ENCODE results near the gene SLC30A1. TPM values are rescaled to one million over a fixed set of nuclear protein-coding genes. Genes with fewer than 3 reads are reported as not detected.

The SLC30A1 gene
- polyA plus RNA-seq, 4 donors, result 5.0 to 107 (median 8.4) TPM

DNA sequence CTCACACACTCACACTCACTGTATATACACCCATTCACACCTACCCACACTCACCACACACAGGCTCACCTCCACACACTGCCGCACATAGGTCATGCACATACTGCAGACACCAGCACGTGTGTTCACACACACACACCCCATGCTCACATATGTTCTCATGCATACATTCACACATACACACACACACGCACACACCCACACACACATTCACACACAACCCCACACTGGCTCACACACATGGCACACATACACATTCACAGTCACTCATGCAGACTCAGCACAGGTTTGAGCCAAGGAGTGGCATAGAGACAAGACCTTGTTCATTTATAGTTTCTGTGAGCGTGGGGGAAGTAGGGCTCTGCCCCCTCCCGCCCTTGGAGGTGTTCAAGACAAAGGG is 41.1 kb upstream of the SLC30A1 start:
- H3K4me1 ChIP-seq (ENCODE audit: control insufficient read depth in 3 of 3, insufficient read depth in 2 of 3, low read depth in 1 of 3, low read length in 2 of 3), result peaks cover 0 to 15% (median 0%) of the 10 kb centered on the region in 3 donors
- no peak overlapping the region for H3K4me3 ChIP-seq (ENCODE audit: low read depth in 1 of 3, low read length in 3 of 3)
- DNase-seq, result no peak
- H3K36me3 ChIP-seq (ENCODE audit: control insufficient read depth in 3 of 3, insufficient read depth in 2 of 3, low read depth in 1 of 3, low read length in 3 of 3), result no peaks in the 10 kb centered on the region
- no peaks in the 10 kb centered on the region for H3K27me3 ChIP-seq (ENCODE audit: control insufficient read depth in 3 of 3, insufficient read depth in 3 of 3, low read length in 3 of 3)
- FAIRE-seq, result no peak
- WGBS, 3 donors, result 80 to 91% (median 86%) methylated on average over 5 of the region's 5 CpGs
- H3K9me3 ChIP-seq (ENCODE audit: control insufficient read depth in 2 of 2, insufficient read depth in 1 of 2, low read depth in 1 of 2, low read length in 1 of 2), result no peaks in the 10 kb centered on the region
- no peak overlapping the region for H3K27ac ChIP-seq (ENCODE audit: low read depth in 1 of 3, low read length in 2 of 3)

DNA sequence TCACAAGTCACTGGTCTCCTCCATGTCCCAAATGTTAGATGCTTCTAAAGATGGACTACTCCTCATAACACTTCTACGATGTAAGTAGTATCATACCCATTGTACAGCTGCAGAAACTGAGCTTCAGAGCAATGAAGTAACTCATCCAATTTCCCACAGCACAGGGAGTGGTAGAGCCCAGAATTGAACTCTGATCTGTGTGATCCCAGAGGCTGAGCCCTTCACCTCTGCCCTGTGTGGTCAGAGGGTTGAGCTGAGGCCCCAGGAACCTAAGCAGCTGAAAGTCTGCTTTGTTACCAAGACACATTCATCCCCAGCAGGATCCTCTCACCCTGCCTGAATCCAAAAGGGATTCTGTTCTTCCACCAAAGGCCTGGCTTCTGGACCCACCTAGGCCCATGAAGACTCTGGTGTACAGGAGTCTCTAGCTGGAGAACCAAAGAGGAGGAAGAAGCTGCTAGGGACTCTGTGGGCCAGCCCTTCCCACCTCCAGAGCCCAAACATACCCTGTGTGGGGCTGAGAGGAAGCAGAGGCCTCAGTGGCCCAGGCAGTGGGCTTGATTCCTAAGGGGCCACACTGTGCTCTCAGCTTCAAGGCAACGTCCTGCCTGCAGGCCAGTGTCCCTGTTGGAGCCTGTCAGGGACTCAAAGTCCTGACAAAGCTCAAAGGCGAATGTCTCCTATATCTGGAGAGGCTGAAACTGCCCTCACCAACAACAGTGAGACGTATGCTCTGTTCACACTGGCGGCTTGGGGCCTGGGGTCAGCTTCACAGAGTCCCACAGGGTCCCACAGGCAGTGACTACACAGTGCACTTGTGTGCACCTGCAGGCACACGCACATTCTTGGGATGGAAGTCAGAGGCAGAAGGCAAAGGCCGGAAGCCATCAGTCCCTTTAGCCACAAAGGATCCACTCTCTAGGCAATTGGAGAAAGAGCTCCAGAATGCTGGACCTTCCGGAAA is 40.4 kb upstream of the SLC30A1 start:
- Histone ChIP-seq H3K27me3 (ENCODE audit: control insufficient read depth in 3 of 3, insufficient read depth in 3 of 3, low read length in 3 of 3) (no peaks in the 10 kb centered on the region), H3K27ac (ENCODE audit: low read depth in 1 of 3, low read length in 2 of 3) (peak overlapping the region in 1 of 3 donors; percentile 39), H3K9me3 (ENCODE audit: control insufficient read depth in 2 of 2, insufficient read depth in 1 of 2, low read depth in 1 of 2, low read length in 1 of 2) (no peaks in the 10 kb centered on the region), H3K4me1 (ENCODE audit: control insufficient read depth in 3 of 3, insufficient read depth in 2 of 3, low read depth in 1 of 3, low read length in 2 of 3) (peaks cover 0 to 22% (median 0%) of the 10 kb centered on the region in 3 donors), H3K4me3 (ENCODE audit: low read depth in 1 of 3, low read length in 3 of 3) (no peak overlapping the region), H3K36me3 (ENCODE audit: control insufficient read depth in 3 of 3, insufficient read depth in 2 of 3, low read depth in 1 of 3, low read length in 3 of 3) (no peaks in the 10 kb centered on the region)
- no peak for FAIRE-seq
- WGBS, 3 donors, result 75 to 81% (median 80%) methylated on average over 8 of the region's 8 CpGs
- DNase-seq, result peak; percentile 34 to 49

DNA sequence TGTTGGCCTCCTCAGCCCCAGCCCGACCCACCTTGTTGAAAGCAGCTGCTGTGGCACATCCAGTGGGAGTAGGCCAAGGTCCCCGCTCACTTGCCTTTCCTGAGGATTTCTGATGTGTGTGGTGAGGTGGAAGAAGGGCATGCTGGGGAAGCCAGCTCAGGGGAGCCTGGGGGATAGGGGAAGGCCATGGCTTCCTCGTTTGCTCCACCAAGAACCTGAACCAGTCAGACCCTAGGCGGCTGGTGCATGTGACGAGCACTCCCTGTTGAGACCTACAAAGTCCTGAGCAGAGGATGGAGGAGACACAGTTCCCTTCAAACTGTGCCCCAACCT is 38.0 kb upstream of the SLC30A1 start:
- H3K27ac ChIP-seq (ENCODE audit: low read depth in 1 of 3, low read length in 2 of 3), result no peak overlapping the region
- FAIRE-seq (no peak), DNase-seq (no peak)
- no peaks in the 10 kb centered on the region for H3K9me3 ChIP-seq (ENCODE audit: control insufficient read depth in 2 of 2, insufficient read depth in 1 of 2, low read depth in 1 of 2, low read length in 1 of 2)
- WGBS, 3 donors, result 89 to 96% (median 93%) methylated on average over 5 of the region's 5 CpGs
- no peaks in the 10 kb centered on the region for H3K27me3 ChIP-seq (ENCODE audit: control insufficient read depth in 3 of 3, insufficient read depth in 3 of 3, low read length in 3 of 3)
- H3K4me3 ChIP-seq (ENCODE audit: low read depth in 1 of 3, low read length in 3 of 3), result no peak overlapping the region
- H3K36me3 ChIP-seq (ENCODE audit: control insufficient read depth in 3 of 3, insufficient read depth in 2 of 3, low read depth in 1 of 3, low read length in 3 of 3), result no peaks in the 10 kb centered on the region
- H3K4me1 ChIP-seq (ENCODE audit: control insufficient read depth in 3 of 3, insufficient read depth in 2 of 3, low read depth in 1 of 3, low read length in 2 of 3), result peaks cover 0 to 37% (median 4%) of the 10 kb centered on the region in 3 donors

DNA sequence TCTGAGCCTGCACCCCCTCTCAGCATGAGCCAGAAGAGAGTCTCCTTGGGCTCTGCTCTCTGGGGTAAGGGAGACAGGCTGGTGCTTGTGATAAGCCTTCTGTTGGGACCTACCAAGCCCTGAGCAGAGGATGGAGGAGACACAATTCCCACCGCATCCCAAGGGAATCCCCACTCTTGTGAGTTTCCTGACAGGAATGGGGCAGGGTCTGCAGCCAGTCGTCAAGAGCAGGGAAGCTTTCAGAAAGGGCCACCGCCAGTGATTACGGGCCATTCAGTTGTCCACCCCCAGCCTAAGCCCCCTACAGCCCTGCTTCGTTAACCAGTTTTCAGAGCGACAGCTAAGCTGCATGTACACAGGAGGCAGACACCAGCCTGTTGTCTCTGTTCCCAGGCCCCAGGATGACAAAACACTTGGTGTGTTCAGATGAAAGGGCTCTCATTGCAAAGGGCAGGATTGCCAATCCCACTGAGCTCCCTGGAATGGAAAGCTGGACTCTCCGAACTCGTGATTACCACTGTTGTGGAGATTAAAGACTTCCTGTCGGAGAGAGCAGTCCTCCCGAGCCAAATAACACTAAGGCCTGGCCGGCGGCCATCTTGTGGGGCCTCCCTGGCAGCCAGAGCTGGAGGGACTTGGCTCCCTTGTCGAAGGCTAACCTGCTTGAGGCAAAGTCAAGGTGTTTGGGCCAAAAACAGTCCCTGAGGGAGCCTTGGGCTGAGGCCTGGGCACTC is 37.4 kb upstream of the SLC30A1 start:
- DNase-seq, result no peak
- WGBS, 3 donors, result 76 to 86% (median 78%) methylated on average over 13 of the region's 13 CpGs
- no peaks in the 10 kb centered on the region for H3K27me3 ChIP-seq (ENCODE audit: control insufficient read depth in 3 of 3, insufficient read depth in 3 of 3, low read length in 3 of 3)
- peaks cover 0 to 37% (median 4%) of the 10 kb centered on the region in 3 donors for H3K4me1 ChIP-seq (ENCODE audit: control insufficient read depth in 3 of 3, insufficient read depth in 2 of 3, low read depth in 1 of 3, low read length in 2 of 3)
- no peaks in the 10 kb centered on the region for H3K36me3 ChIP-seq (ENCODE audit: control insufficient read depth in 3 of 3, insufficient read depth in 2 of 3, low read depth in 1 of 3, low read length in 3 of 3)
- no peak for FAIRE-seq
- H3K9me3 ChIP-seq (ENCODE audit: control insufficient read depth in 2 of 2, insufficient read depth in 1 of 2, low read depth in 1 of 2, low read length in 1 of 2), result no peaks in the 10 kb centered on the region
- no peak overlapping the region for H3K4me3 ChIP-seq (ENCODE audit: low read depth in 1 of 3, low read length in 3 of 3)
- H3K27ac ChIP-seq (ENCODE audit: low read depth in 1 of 3, low read length in 2 of 3), result no peak overlapping the region

DNA sequence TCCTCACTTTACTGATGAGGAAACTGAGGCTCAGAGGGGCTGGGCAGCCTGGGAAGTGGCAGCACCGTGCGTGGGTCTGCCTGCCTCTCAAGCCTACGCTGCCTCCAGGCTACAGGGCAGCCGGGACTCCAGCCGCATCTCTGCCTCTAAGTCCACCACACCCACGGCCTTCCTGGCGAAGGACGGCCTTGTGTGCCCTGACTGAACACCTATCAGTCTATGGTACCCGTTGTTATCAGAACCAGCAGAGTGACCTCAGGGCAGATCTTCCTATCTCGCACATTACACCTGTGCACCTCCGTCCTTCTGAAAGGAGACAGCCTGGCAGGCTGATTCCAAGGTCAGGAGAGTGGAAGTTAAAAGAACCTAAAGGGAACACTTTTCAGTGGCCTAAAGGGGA is 35.7 kb upstream of the SLC30A1 start:
- WGBS, 3 donors, result 24 to 75% (median 46%) methylated on average over 11 of the region's 11 CpGs
- Histone ChIP-seq H3K27me3 (ENCODE audit: control insufficient read depth in 3 of 3, insufficient read depth in 3 of 3, low read length in 3 of 3) (no peaks in the 10 kb centered on the region), H3K27ac (ENCODE audit: low read depth in 1 of 3, low read length in 2 of 3) (peak overlapping the region in 1 of 3 donors; percentile 32), H3K4me3 (ENCODE audit: low read depth in 1 of 3, low read length in 3 of 3) (no peak overlapping the region), H3K9me3 (ENCODE audit: control insufficient read depth in 2 of 2, insufficient read depth in 1 of 2, low read depth in 1 of 2, low read length in 1 of 2) (no peaks in the 10 kb centered on the region), H3K4me1 (ENCODE audit: control insufficient read depth in 3 of 3, insufficient read depth in 2 of 3, low read depth in 1 of 3, low read length in 2 of 3) (peaks cover 0 to 34% (median 4%) of the 10 kb centered on the region in 3 donors), H3K36me3 (ENCODE audit: control insufficient read depth in 3 of 3, insufficient read depth in 2 of 3, low read depth in 1 of 3, low read length in 3 of 3) (no peaks in the 10 kb centered on the region)
- FAIRE-seq (no peak), DNase-seq (peak; percentile 57 to 86)

DNA sequence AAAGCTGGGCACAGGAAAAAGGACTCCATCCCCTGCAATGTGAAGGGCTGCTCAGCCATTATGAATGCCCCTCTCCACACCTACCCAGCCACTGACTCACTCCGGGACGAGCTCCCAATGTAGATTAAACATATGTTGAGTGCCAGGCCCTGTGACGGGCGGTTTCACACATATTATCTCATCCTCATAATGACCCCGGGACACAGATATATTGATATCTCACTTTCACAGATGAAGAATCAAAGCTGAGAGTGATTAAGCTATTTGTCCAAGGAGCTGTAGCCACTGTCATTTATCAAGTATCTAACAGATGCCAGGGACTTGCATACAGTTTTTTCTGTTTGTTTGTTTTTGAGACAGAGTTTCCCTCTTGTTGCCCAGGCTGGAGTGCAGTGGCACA is 35.0 kb upstream of the SLC30A1 start:
- Histone ChIP-seq H3K4me3 (ENCODE audit: low read depth in 1 of 3, low read length in 3 of 3) (no peak overlapping the region), H3K27ac (ENCODE audit: low read depth in 1 of 3, low read length in 2 of 3) (peak overlapping the region in 2 of 3 donors; percentile 54 to 59), H3K9me3 (ENCODE audit: control insufficient read depth in 2 of 2, insufficient read depth in 1 of 2, low read depth in 1 of 2, low read length in 1 of 2) (no peaks in the 10 kb centered on the region), H3K36me3 (ENCODE audit: control insufficient read depth in 3 of 3, insufficient read depth in 2 of 3, low read depth in 1 of 3, low read length in 3 of 3) (no peaks in the 10 kb centered on the region), H3K4me1 (ENCODE audit: control insufficient read depth in 3 of 3, insufficient read depth in 2 of 3, low read depth in 1 of 3, low read length in 2 of 3) (peaks cover 0 to 28% (median 6%) of the 10 kb centered on the region in 3 donors), H3K27me3 (ENCODE audit: control insufficient read depth in 3 of 3, insufficient read depth in 3 of 3, low read length in 3 of 3) (no peaks in the 10 kb centered on the region)
- WGBS, 3 donors, result 20 to 61% (median 31%) methylated on average over 5 of the region's 5 CpGs
- FAIRE-seq, result no peak
- no peak for DNase-seq

DNA sequence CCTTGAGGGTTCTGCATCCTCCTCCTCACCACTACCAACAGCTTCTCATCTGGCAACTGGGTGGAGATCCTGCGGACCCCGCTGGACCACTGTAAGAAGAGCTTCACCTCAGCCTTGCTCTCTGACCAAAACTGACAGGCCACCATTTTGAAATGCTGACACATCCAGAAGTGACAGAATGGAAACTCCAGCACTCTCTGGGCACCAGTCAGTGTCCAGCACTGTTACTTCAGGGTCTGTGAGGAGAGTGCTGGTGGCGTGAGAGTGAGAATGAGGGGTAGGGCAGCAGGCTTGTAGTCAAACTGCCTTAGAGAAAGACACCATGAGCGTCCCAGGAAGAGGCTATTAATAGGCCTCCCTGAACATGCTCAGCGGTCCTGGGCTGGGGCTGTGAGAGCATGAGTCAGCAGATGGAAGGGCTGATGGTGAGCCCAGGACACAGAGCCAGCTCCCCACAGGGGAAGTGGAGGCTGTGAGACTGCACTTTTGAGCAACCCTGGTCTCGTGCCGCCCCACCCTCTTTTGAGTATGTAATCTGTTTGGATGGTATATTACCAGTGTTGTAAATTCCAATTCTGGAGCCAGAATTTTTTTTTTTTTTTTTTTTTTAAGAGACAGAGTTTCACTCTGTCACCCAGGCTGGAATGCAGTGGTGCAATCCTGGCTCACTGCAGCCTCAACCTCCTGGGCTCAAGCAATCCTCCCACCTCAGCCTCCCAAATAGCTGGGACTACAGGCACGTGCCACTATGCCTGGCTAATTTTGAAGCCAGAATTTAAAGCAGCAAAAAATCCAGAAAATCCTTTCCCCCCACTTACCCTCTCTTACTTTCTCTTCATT is 34.4 kb upstream of the SLC30A1 start:
- peak overlapping the region; percentile 50 to 59 (median 54) for H3K27ac ChIP-seq (ENCODE audit: low read depth in 1 of 3, low read length in 2 of 3)
- no peaks in the 10 kb centered on the region for H3K9me3 ChIP-seq (ENCODE audit: control insufficient read depth in 2 of 2, insufficient read depth in 1 of 2, low read depth in 1 of 2, low read length in 1 of 2)
- H3K36me3 ChIP-seq (ENCODE audit: control insufficient read depth in 3 of 3, insufficient read depth in 2 of 3, low read depth in 1 of 3, low read length in 3 of 3), result no peaks in the 10 kb centered on the region
- H3K27me3 ChIP-seq (ENCODE audit: control insufficient read depth in 3 of 3, insufficient read depth in 3 of 3, low read length in 3 of 3), result no peaks in the 10 kb centered on the region
- H3K4me1 ChIP-seq (ENCODE audit: control insufficient read depth in 3 of 3, insufficient read depth in 2 of 3, low read depth in 1 of 3, low read length in 2 of 3), result peaks cover 3 to 26% (median 6%) of the 10 kb centered on the region in 3 donors
- WGBS, 3 donors, result 43 to 58% (median 57%) methylated on average over 8 of the region's 8 CpGs
- FAIRE-seq (no peak), DNase-seq (peak; percentile 88)
- no peak overlapping the region for H3K4me3 ChIP-seq (ENCODE audit: low read depth in 1 of 3, low read length in 3 of 3)

DNA sequence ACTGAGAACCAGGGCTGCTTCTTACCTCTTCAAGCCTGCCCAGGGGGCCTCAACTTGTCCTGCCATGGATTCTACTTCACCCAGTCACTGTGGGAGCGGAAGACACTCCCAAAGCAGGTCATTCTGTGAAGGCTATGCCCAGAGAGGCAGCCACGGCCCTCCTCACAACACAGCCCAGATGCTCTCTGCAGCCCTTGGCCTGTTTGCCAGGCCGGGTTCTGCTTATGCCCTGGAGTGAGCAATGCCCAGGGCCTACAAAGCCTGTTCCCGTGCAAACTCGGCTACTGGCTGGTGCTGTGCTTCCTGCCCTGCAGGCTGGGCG is 33.8 kb upstream of the SLC30A1 start:
- Histone ChIP-seq H3K27me3 (ENCODE audit: control insufficient read depth in 3 of 3, insufficient read depth in 3 of 3, low read length in 3 of 3) (no peaks in the 10 kb centered on the region), H3K36me3 (ENCODE audit: control insufficient read depth in 3 of 3, insufficient read depth in 2 of 3, low read depth in 1 of 3, low read length in 3 of 3) (no peaks in the 10 kb centered on the region), H3K27ac (ENCODE audit: low read depth in 1 of 3, low read length in 2 of 3) (peak overlapping the region in 2 of 3 donors; percentile 24 to 54), H3K9me3 (ENCODE audit: control insufficient read depth in 2 of 2, insufficient read depth in 1 of 2, low read depth in 1 of 2, low read length in 1 of 2) (no peaks in the 10 kb centered on the region), H3K4me3 (ENCODE audit: low read depth in 1 of 3, low read length in 3 of 3) (no peak overlapping the region), H3K4me1 (ENCODE audit: control insufficient read depth in 3 of 3, insufficient read depth in 2 of 3, low read depth in 1 of 3, low read length in 2 of 3) (peaks cover 3 to 29% (median 6%) of the 10 kb centered on the region in 3 donors)
- WGBS, 3 donors, result 91 to 95% (median 93%) methylated on average over 6 of the region's 6 CpGs
- FAIRE-seq (no peak), DNase-seq (no peak)

Measured in small intestine (tissue), 7 donors.